ENCODE results near the gene TRIM49B.
"Not testable (repeated sequence)": the region's sequence is repeated elsewhere in the genome, so short reads cannot be mapped to it uniquely, and the experiment has no call there.

TRIM49B gene

GRCh38 chr11:49028523-49028922 lies at the start of gene TRIM49B:
Gene TRIM49B (plus strand): TSS chr11:49028823. CDS start chr11:49031600, 2,777 bp downstream.
- DNase-seq (ENCODE audit: low spot score); in situ Hi-C loops (cut with MboI; ENCODE audit: low sequenced_read_pairs, unreplicated experiment): not testable (repeated sequence)

GRCh38 chr11:48983785-48984184 lies 44.8 kb upstream of the TRIM49B start, which contains the start of gene TRIM51G:
Gene TRIM51G (minus strand): TSS chr11:48983885. CDS start chr11:48981695, 2,190 bp downstream.
- in situ Hi-C loops (cut with MboI; ENCODE audit: low sequenced_read_pairs, unreplicated experiment): not testable (repeated sequence)

GRCh38 chr11:49048229-49048628 lies 19.6 kb downstream of the TRIM49B start:
- DNase-seq (ENCODE audit: low spot score); in situ Hi-C loops (cut with MboI; ENCODE audit: low sequenced_read_pairs, unreplicated experiment): not testable (repeated sequence)

More at GRCh38 chr11:48983785-48984184, 44.8 kb upstream of the TRIM49B start, which contains the start of gene TRIM51G:
- DNase-seq (ENCODE audit: low spot score): not testable (repeated sequence)

GRCh38 chr11:49049821-49050220 lies 21.2 kb downstream of the TRIM49B start:
- DNase-seq (ENCODE audit: low spot score); in situ Hi-C loops (cut with MboI; ENCODE audit: low sequenced_read_pairs, unreplicated experiment): not testable (repeated sequence)

GRCh38 chr11:49059012-49059411 lies 30.4 kb downstream of the TRIM49B start, which contains the start of gene TRIM64C:
Gene TRIM64C (minus strand): TSS chr11:49059112. CDS start chr11:49059112, 0 bp downstream.
- in situ Hi-C loops (cut with MboI; ENCODE audit: low sequenced_read_pairs, unreplicated experiment); DNase-seq (ENCODE audit: low spot score): not testable (repeated sequence)

GRCh38 chr11:49069897-49070296 lies 41.3 kb downstream of the TRIM49B start:
- in situ Hi-C loops (cut with MboI; ENCODE audit: low sequenced_read_pairs, unreplicated experiment); DNase-seq (ENCODE audit: low spot score): not testable (repeated sequence)
